PC-9 (cell line): Measurements from ENCODE around the gene MTHFSD.

ENCODE experiments used
- EZH2 ChIP-seq: fragments of 200-600 bp; sonication (generic); IDR thresholded peaks from 2 replicates; pipeline ENCODE4 v1.8.0; 2017; ENCODE audit warnings: antibody characterized with exemption, low read depth
- TF ChIP-seq, protein P1 (sequence below): fragments of 200-600 bp; sonication (generic); conservative IDR thresholded peaks from 2 replicates; pipeline ENCODE4 v1.6.1; 2017; ENCODE audit warnings: mixed run types, antibody characterized with exemption, mild to moderate bottlenecking, moderate library complexity

DNA sequence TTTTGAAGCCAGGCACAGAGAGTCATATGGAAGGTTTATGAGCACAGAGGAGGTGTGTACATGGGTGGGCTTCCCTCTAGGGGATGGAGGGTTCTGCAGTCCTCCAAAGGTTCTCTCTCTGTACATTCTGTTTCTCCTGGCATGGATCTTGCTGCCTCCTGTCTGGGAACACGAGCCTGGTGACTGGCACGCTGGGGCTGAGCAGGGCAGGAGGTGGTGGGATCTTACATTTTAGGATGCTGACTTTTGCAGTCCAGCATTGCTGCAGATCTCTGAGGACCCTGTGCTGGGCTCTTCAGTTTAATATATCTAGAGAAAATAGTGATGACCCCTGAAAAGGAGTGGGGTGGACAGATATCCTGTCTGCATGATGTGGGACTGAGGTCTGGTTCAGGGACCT lies 46.3 kb upstream of the MTHFSD start:
- TF ChIP-seq, protein P1, sequence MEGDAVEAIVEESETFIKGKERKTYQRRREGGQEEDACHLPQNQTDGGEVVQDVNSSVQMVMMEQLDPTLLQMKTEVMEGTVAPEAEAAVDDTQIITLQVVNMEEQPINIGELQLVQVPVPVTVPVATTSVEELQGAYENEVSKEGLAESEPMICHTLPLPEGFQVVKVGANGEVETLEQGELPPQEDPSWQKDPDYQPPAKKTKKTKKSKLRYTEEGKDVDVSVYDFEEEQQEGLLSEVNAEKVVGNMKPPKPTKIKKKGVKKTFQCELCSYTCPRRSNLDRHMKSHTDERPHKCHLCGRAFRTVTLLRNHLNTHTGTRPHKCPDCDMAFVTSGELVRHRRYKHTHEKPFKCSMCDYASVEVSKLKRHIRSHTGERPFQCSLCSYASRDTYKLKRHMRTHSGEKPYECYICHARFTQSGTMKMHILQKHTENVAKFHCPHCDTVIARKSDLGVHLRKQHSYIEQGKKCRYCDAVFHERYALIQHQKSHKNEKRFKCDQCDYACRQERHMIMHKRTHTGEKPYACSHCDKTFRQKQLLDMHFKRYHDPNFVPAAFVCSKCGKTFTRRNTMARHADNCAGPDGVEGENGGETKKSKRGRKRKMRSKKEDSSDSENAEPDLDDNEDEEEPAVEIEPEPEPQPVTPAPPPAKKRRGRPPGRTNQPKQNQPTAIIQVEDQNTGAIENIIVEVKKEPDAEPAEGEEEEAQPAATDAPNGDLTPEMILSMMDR = no peak
- TF ChIP-seq EZH2 = no peak
